A549 (cell line): ENCODE measurements around the gene SYPL1. TPM values are rescaled to one million over a fixed set of nuclear protein-coding genes. Genes with fewer than 3 reads are reported as not detected.

Experiments
- ATAC-seq, 2 experiments: fragments of 200-7000 bp in 1 of 2; fragments of >200 bp in 1 of 2; cut with Nextera tagmentation in 1 of 2; cut with Tn5 transposase in 1 of 2; 3 replicates each; pipeline versions ENCODE4 v1.8.0 to v1.9.1; 2018 to 2020; ENCODE audit warnings: mild to moderate bottlenecking in 1 of 2, moderate library complexity in 1 of 2
- CTCF ChIA-PET: fragments of 300-600 bp; sonication (Branson Sonifier 250); formaldehyde crosslinking; extraction: SDS; loops from one replicate; lab custom pipeline; 2021; ENCODE audit warnings: antibody characterized with exemption, inconsistent platforms; lab: Yijun Ruan, JAX
- POLR2A ChIA-PET: fragments of 350-600 bp; formaldehyde crosslinking; extraction: SDS; loops from one replicate; lab custom pipeline; 2021; ENCODE audit warnings: antibody characterized with exemption, inconsistent platforms; lab: Yijun Ruan, JAX
- DNase-seq, 2 experiments: peaks; one replicate each; pipeline versions ENCODE4 v3.0.0 to v3.0.0-alpha.2; 2011 to 2016; ENCODE audit warnings: low read depth in 1 of 2, low spot score in 1 of 2
- FAIRE-seq: peaks from 2 replicates; lab custom pipeline; 2011; peaks lifted over from hg19 to GRCh38; lab: Jason Lieb, UNC
- H3K27ac ChIP-seq, 2 experiments: fragments of >200 bp; sonication (Bioruptor Twin); formaldehyde crosslinking; 3 replicates each; pipeline ENCODE4 v1.5.1; 2016 to 2017
- H3K4me1 ChIP-seq: fragments of >200 bp; sonication (Bioruptor Twin); formaldehyde crosslinking; 3 replicates; pipeline ENCODE4 v1.6.1; 2016
- H3K4me2 ChIP-seq: fragments of >200 bp; sonication (Bioruptor Twin); formaldehyde crosslinking; 3 replicates; pipeline ENCODE4 v1.6.1; 2016
- H3K4me3 ChIP-seq: fragments of >200 bp; sonication (Bioruptor Twin); formaldehyde crosslinking; 3 replicates; pipeline ENCODE4 v1.5.1; 2016
- H3K9me3 ChIP-seq: fragments of >200 bp; sonication (Bioruptor Twin); formaldehyde crosslinking; 3 replicates; pipeline ENCODE4 v1.6.1; 2016
- ATOH8 ChIP-seq: fragments of 250-450 bp; sonication (Bioruptor Pico); IDR thresholded peaks from 2 replicates; pipeline ENCODE4 v1.5.0; 2020; ENCODE audit warnings: low read depth, mild to moderate bottlenecking, moderate library complexity
- BHLHE40 ChIP-seq: IDR thresholded peaks from 2 replicates; pipeline ENCODE4 v1.6.1; 2012; ENCODE audit warnings: low read depth, low read length, inconsistent platforms
- CBX2 ChIP-seq: fragments of 200-600 bp; sonication (generic); IDR thresholded peaks from 2 replicates; pipeline ENCODE4 v1.6.1; 2016; ENCODE audit warnings: low read depth, mild to moderate bottlenecking, borderline replicate concordance
- CBX8 ChIP-seq: fragments of 200-600 bp; sonication (generic); IDR thresholded peaks from 2 replicates; pipeline ENCODE4 v1.6.1; 2016
- CEBPB ChIP-seq, 2 experiments: fragments of >200 bp in 1 of 2; sonication (Bioruptor Twin) in 1 of 2; formaldehyde crosslinking in 1 of 2; IDR thresholded peaks; 2 replicates each; pipeline ENCODE4 v1.6.1; 2012 to 2016
- CHD2 ChIP-seq: fragments of 150-350 bp; IDR thresholded peaks from 2 replicates; pipeline ENCODE4 v1.6.1; 2014; ENCODE audit warnings: low read length; ENCODE audit not compliant: partially characterized antibody
- CHD4 ChIP-seq: fragments of 200-600 bp; sonication (generic); IDR thresholded peaks from 2 replicates; pipeline ENCODE4 v1.6.1; 2016; ENCODE audit warnings: antibody characterized with exemption, mild to moderate bottlenecking, borderline replicate concordance
- E2F6 ChIP-seq: IDR thresholded peaks from 2 replicates; pipeline ENCODE4 v1.6.1; 2012; ENCODE audit warnings: low read depth, borderline replicate concordance
- EHF ChIP-seq: fragments of 250-450 bp; sonication (Bioruptor Pico); IDR thresholded peaks from 2 replicates; pipeline ENCODE4 v1.5.0; 2020; ENCODE audit warnings: mild to moderate bottlenecking
- EHMT2 ChIP-seq: fragments of 200-600 bp; sonication (generic); IDR thresholded peaks from 2 replicates; pipeline ENCODE4 v1.6.1; 2016; ENCODE audit warnings: antibody characterized with exemption, low read depth, mild to moderate bottlenecking, moderate library complexity
- ELK1 ChIP-seq: fragments of 150-350 bp; IDR thresholded peaks from 2 replicates; pipeline ENCODE4 v1.6.1; 2014; ENCODE audit warnings: low read depth, mild to moderate bottlenecking, low read length
- EP300 ChIP-seq, 2 experiments: fragments of >200 bp; sonication (Bioruptor Twin); formaldehyde crosslinking; IDR thresholded peaks; 2 replicates in 1 of 2; 3 replicates in 1 of 2; pipeline ENCODE4 v1.6.1; 2016 to 2017
- ESRRA ChIP-seq: fragments of 150-350 bp; IDR thresholded peaks from 2 replicates; pipeline ENCODE4 v1.6.1; 2014; ENCODE audit warnings: mild to moderate bottlenecking, low read length, borderline replicate concordance
- FOSB ChIP-seq: fragments of 250-450 bp; sonication (Bioruptor Pico); IDR thresholded peaks from 2 replicates; pipeline ENCODE4 v1.5.0; 2020; ENCODE audit warnings: mild to moderate bottlenecking, moderate library complexity
- FOSL2 ChIP-seq, 2 experiments: fragments of 450-650 bp in 1 of 2; fragments of >200 bp in 1 of 2; sonication (Bioruptor Twin) in 1 of 2; formaldehyde crosslinking; IDR thresholded peaks; 2 replicates each; pipeline versions ENCODE4 v1.5.0 to v1.6.1; 2016 to 2020; ENCODE audit warnings: mild to moderate bottlenecking in 1 of 2, moderate library complexity in 1 of 2
- HDAC2 ChIP-seq: fragments of 200-600 bp; sonication (generic); IDR thresholded peaks from 2 replicates; pipeline ENCODE4 v1.6.1; 2016
- HES2 ChIP-seq: fragments of >200 bp; sonication (Bioruptor Twin); formaldehyde crosslinking; IDR thresholded peaks from 2 replicates; pipeline ENCODE4 v1.6.1; 2016
- JUN ChIP-seq, 2 experiments: fragments of >200 bp; sonication (Bioruptor Twin); formaldehyde crosslinking; IDR thresholded peaks; 2 replicates in 1 of 2; 3 replicates in 1 of 2; pipeline ENCODE4 v1.6.1; 2016 to 2017
- JUNB ChIP-seq: fragments of >200 bp; sonication (Bioruptor Twin); formaldehyde crosslinking; IDR thresholded peaks from 2 replicates; pipeline ENCODE4 v1.6.1; 2016
- KDM1A ChIP-seq: fragments of 200-600 bp; sonication (generic); IDR thresholded peaks from 2 replicates; pipeline ENCODE4 v1.6.1; 2016; ENCODE audit warnings: low read depth, mild to moderate bottlenecking
- MAX ChIP-seq: IDR thresholded peaks from 2 replicates; pipeline ENCODE4 v1.6.1; 2012
- MYC ChIP-seq: IDR thresholded peaks from 2 replicates; pipeline ENCODE4 v1.6.1; 2012; ENCODE audit warnings: mild to moderate bottlenecking, inconsistent platforms, low read length, improper control_type of control experiment, borderline replicate concordance
- PHF8 ChIP-seq: fragments of 200-600 bp; sonication (generic); IDR thresholded peaks from 2 replicates; pipeline ENCODE4 v1.6.1; 2016; ENCODE audit warnings: low read depth, mild to moderate bottlenecking, antibody characterized with exemption, moderate library complexity, borderline replicate concordance
- RAD21 ChIP-seq, 2 experiments: fragments of >200 bp in 1 of 2; sonication (Bioruptor Twin) in 1 of 2; formaldehyde crosslinking in 1 of 2; IDR thresholded peaks in 1 of 2; conservative IDR thresholded peaks in 1 of 2; 2 replicates in 1 of 2; 3 replicates in 1 of 2; pipeline ENCODE4 v1.6.1; 2012 to 2018; ENCODE audit warnings: inconsistent platforms in 1 of 2
- RCOR1 ChIP-seq: fragments of 150-350 bp; IDR thresholded peaks from 2 replicates; pipeline ENCODE4 v1.6.1; 2014; ENCODE audit warnings: antibody characterized with exemption, low read length, low read depth
- REST ChIP-seq: fragments of 200-600 bp; sonication (generic); IDR thresholded peaks from 2 replicates; pipeline ENCODE4 v1.6.1; 2016; ENCODE audit warnings: antibody characterized with exemption, mild to moderate bottlenecking, moderate library complexity
- SREBF2 ChIP-seq: fragments of 450-650 bp; IDR thresholded peaks from 2 replicates; pipeline ENCODE4 v1.6.1; 2014; ENCODE audit warnings: mild to moderate bottlenecking, moderate library complexity
- ZC3H11A ChIP-seq: fragments of 450-650 bp; IDR thresholded peaks from 2 replicates; pipeline ENCODE4 v1.6.1; 2014; ENCODE audit warnings: antibody characterized with exemption, mild to moderate bottlenecking
- WGBS: methylation state at CpG from one replicate; pipeline ENCODE4 v1.1.6; 2017; ENCODE audit errors: missing lambda C conversion rate; 5-methylcytosine and 5-hydroxymethylcytosine counted together
- polyA plus RNA-seq, 4 experiments: library from polyadenylated mRNA; depleted of rRNA in 3 of 4; stranded (reverse); fragments of >200 nt; fragmentation: RNase III in 1 of 4; extraction: RNeasy Plus Mini Kit Qiagen cat#74134 plus additional on column Dnase treatment in 1 of 4; gene quantifications; 2 replicates in 3 of 4; 3 replicates in 1 of 4; pipeline ENCODE4 v1.2.3, GENCODE V29; 2011 to 2017

SYPL1 gene
- polyA plus RNA-seq, 2 of the 4 experiments (the other 2 are of a cell fraction) = 102 to 131 TPM

GRCh38 chr7:106052681-106053080, 59.4 kb downstream of the SYPL1 start:
- CTCF ChIA-PET = interaction anchor here (0.6 to 17.2 kb wide), 2 partner anchors 107 to 278 kb away, joined by 3 to 487 read pairs; no protein-coding TSS in a partner anchor
- H3K4me1 ChIP-seq = no peaks in the 10 kb centered on the region
- H3K9me3 ChIP-seq = no peaks in the 10 kb centered on the region
- POLR2A ChIA-PET = no interaction called here
- WGBS = 24% methylated on average over 2 of the region's 2 CpGs
- no peak overlapping the region for H3K4me3 ChIP-seq
- H3K27ac ChIP-seq = no peak overlapping the region
- no peak for ATAC-seq
- FAIRE-seq = no peak
- TF ChIP-seq EP300 (IDR thresholded peaks at IDR 0.05) = no peak
- no peak for TF ChIP-seq ESRRA
- no peak for TF ChIP-seq CBX2
- no peak for TF ChIP-seq REST
- no peak for TF ChIP-seq EHMT2
- no peak for TF ChIP-seq ELK1
- no peak for TF ChIP-seq MAX
- no peak for TF ChIP-seq EHF
- no peak for TF ChIP-seq E2F6
- TF ChIP-seq CHD2 = no peak
- no peak for TF ChIP-seq CEBPB (IDR thresholded peaks at IDR 0.05)
- TF ChIP-seq PHF8 = no peak
- TF ChIP-seq KDM1A = no peak
- TF ChIP-seq FOSB (CRISPR knock-in tag) = no peak
- TF ChIP-seq JUNB = no peak
- no peak for TF ChIP-seq ATOH8 (CRISPR knock-in tag)
- TF ChIP-seq RCOR1 = no peak
- TF ChIP-seq JUN (IDR thresholded peaks at IDR 0.05) = no peak
- TF ChIP-seq SREBF2 = no peak
- H3K4me2 ChIP-seq = no peak overlapping the region
- no peak for DNase-seq

- ATAC-seq (no peak), DNase-seq (no peak), FAIRE-seq (no peak)
- Histone ChIP-seq H3K4me2 (no peak overlapping the region), H3K9me3 (no peaks in the 10 kb centered on the region), H3K4me3 (no peak overlapping the region), H3K27ac (no peak overlapping the region), H3K4me1 (no peaks in the 10 kb centered on the region)
- 74% methylated on average over 4 of the region's 5 CpGs for WGBS
- CTCF ChIA-PET = interaction anchor here (0.6 to 17.2 kb wide), 6 partner anchors 8 to 109 kb away, joined by 3 to 487 read pairs (median 4); no protein-coding TSS in a partner anchor
- POLR2A ChIA-PET = no interaction called here
- no peak for TF ChIP-seq HES2
- TF ChIP-seq ZC3H11A = no peak
- no peak for TF ChIP-seq E2F6
- no peak for TF ChIP-seq CHD4
- no peak for TF ChIP-seq RAD21 (conservative IDR thresholded peaks at IDR 0.05 in 1 of 2, IDR thresholded peaks at IDR 0.05 in 1 of 2)
- TF ChIP-seq FOSL2 (IDR thresholded peaks at IDR 0.05) = no peak
- TF ChIP-seq FOSL2 (CRISPR knock-in tag; IDR thresholded peaks at IDR 0.05) = no peak
- TF ChIP-seq CEBPB (IDR thresholded peaks at IDR 0.05) = no peak
- no peak for TF ChIP-seq BHLHE40
- no peak for TF ChIP-seq MYC
- no peak for TF ChIP-seq CBX8
- TF ChIP-seq EHF = no peak
- no peak for TF ChIP-seq ELK1
- no peak for TF ChIP-seq HDAC2
Measured at GRCh38 chr7:106050746-106051117, 61.4 kb downstream of the SYPL1 start.
